GM18868 (cell line): ENCODE results near the gene ZNF331.
"Not testable (repeated sequence)": the region's sequence is repeated elsewhere in the genome, so short reads cannot be mapped to it uniquely, and the experiment has no call there.

Experiments used
- ATAC-seq: cut with Tn5 transposase; IDR thresholded peaks from one replicate; pipeline ENCODE4 v1.9.1; 2021; ENCODE audit warnings: mild to moderate bottlenecking, moderate library complexity; ENCODE audit not compliant: unreplicated experiment

ZNF331 gene

GRCh38 chr19:53537521-53538377, at the start of gene ZNF331:
TSS of gene ZNF331 (plus strand) at chr19:53538145. CDS start at chr19:53569377, 31,232 bp downstream.
- peak; percentile 64 for ATAC-seq

- no peak for ATAC-seq
Observed at GRCh38 chr19:53492153-53492552, 45.8 kb upstream of the ZNF331 start.

GRCh38 chr19:53497311-53498023, 40.5 kb upstream of the ZNF331 start:
- not testable (repeated sequence) for ATAC-seq

- not testable (repeated sequence) for ATAC-seq
Observed at GRCh38 chr19:53498024-53498395, 39.9 kb upstream of the ZNF331 start.

- not testable (repeated sequence) for ATAC-seq
Observed at GRCh38 chr19:53503151-53503550, 34.8 kb upstream of the ZNF331 start.

- ATAC-seq, result not testable (repeated sequence)
Observed at GRCh38 chr19:53503671-53504364, 34.1 kb upstream of the ZNF331 start.

- ATAC-seq, result not testable (repeated sequence)
Observed at GRCh38 chr19:53504365-53504703, 33.6 kb upstream of the ZNF331 start.

GRCh38 chr19:53504885-53505284, 33.1 kb upstream of the ZNF331 start:
- no peak for ATAC-seq

- no peak for ATAC-seq
Observed at GRCh38 chr19:53506728-53507127, 31.2 kb upstream of the ZNF331 start.

- no peak for ATAC-seq
Observed at GRCh38 chr19:53507523-53508442, 30.2 kb upstream of the ZNF331 start.

- ATAC-seq, result no peak
Observed at GRCh38 chr19:53509443-53509842, 28.5 kb upstream of the ZNF331 start.

GRCh38 chr19:53509845-53510244, 28.1 kb upstream of the ZNF331 start:
- ATAC-seq, result no peak

GRCh38 chr19:53511357-53511756, 26.6 kb upstream of the ZNF331 start:
- no peak for ATAC-seq

GRCh38 chr19:53511933-53512374, 26.0 kb upstream of the ZNF331 start:
- no peak for ATAC-seq

- not testable (repeated sequence) for ATAC-seq
Observed at GRCh38 chr19:53515047-53515446, 22.9 kb upstream of the ZNF331 start.

GRCh38 chr19:53517114-53517741, 20.7 kb upstream of the ZNF331 start:
- no peak for ATAC-seq

GRCh38 chr19:53518121-53518520, 19.8 kb upstream of the ZNF331 start:
- ATAC-seq, result no peak

- ATAC-seq, result no peak
Observed at GRCh38 chr19:53518716-53519115, 19.2 kb upstream of the ZNF331 start.

GRCh38 chr19:53519446-53519845, 18.5 kb upstream of the ZNF331 start:
- no peak for ATAC-seq

GRCh38 chr19:53520163-53520546, 17.8 kb upstream of the ZNF331 start:
- no peak for ATAC-seq
